NCI-H2227 (cell line): ENCODE data around the gene PRMT7.
A peak's percentile ranks its signal among the peaks of the same experiment; 100 is the strongest.

Experiments used
- DNase-seq: peaks from one replicate; lab custom pipeline; 2025; ENCODE audit not compliant: unreplicated experiment; lab: John Stamatoyannopoulos, UW

Gene PRMT7

GRCh38 chr16:68361485-68361884 lies 50.7 kb downstream of the PRMT7 start:
- no peak for DNase-seq

GRCh38 chr16:68362262-68362913 lies 51.6 kb downstream of the PRMT7 start:
- no peak for DNase-seq

GRCh38 chr16:68362947-68363657 lies 52.3 kb downstream of the PRMT7 start:
- no peak for DNase-seq

- no peak for DNase-seq
Observed at GRCh38 chr16:68363658-68364521, 53.1 kb downstream of the PRMT7 start.

GRCh38 chr16:68364561-68364998 lies 53.8 kb downstream of the PRMT7 start:
- no peak for DNase-seq

- no peak for DNase-seq
Observed at GRCh38 chr16:68365167-68365817, 54.5 kb downstream of the PRMT7 start.

- DNase-seq, result no peak
Observed at GRCh38 chr16:68366062-68366461, 55.2 kb downstream of the PRMT7 start.

GRCh38 chr16:68367030-68367429 lies 56.2 kb downstream of the PRMT7 start:
- DNase-seq, result peak; percentile 12

GRCh38 chr16:68367440-68367839 lies 56.6 kb downstream of the PRMT7 start:
- no peak for DNase-seq

GRCh38 chr16:68367891-68368290 lies 57.1 kb downstream of the PRMT7 start:
- no peak for DNase-seq

- no peak for DNase-seq
Observed at GRCh38 chr16:68368301-68368888, 57.6 kb downstream of the PRMT7 start.

- no peak for DNase-seq
Observed at GRCh38 chr16:68369168-68369567, 58.3 kb downstream of the PRMT7 start.

- no peak for DNase-seq
Observed at GRCh38 chr16:68369697-68370580, 59.1 kb downstream of the PRMT7 start.

GRCh38 chr16:68370581-68371275 lies 59.9 kb downstream of the PRMT7 start:
- no peak for DNase-seq

GRCh38 chr16:68371276-68371651 lies 60.4 kb downstream of the PRMT7 start:
- DNase-seq, result no peak

GRCh38 chr16:68371706-68372380 lies 61.0 kb downstream of the PRMT7 start:
- no peak for DNase-seq

- DNase-seq, result no peak
Observed at GRCh38 chr16:68372381-68372720, 61.5 kb downstream of the PRMT7 start.

GRCh38 chr16:68372806-68373205 lies 62.0 kb downstream of the PRMT7 start:
- no peak for DNase-seq
